GM20000 (cell line): ENCODE results near the gene SMIM24.

ENCODE experiments used
- DNase-seq: peaks from one replicate; pipeline ENCODE4 v3.0.0; 2012; ENCODE audit warnings: low spot score
- CTCF ChIP-seq: IDR thresholded peaks from 2 replicates; pipeline ENCODE4 v1.5.1; 2012; ENCODE audit warnings: mild to moderate bottlenecking, control low read depth; ENCODE audit errors: extremely low read depth, missing control alignments

Gene SMIM24

GRCh38 chr19:3499738-3500428 is 19.6 kb upstream of the SMIM24 start:
- TF ChIP-seq CTCF, result no peak
- no peak for DNase-seq

- DNase-seq, result no peak
- TF ChIP-seq CTCF, result no peak
Observed at GRCh38 chr19:3497757-3498520, 17.6 kb upstream of the SMIM24 start.

- TF ChIP-seq CTCF, result no peak
- no peak for DNase-seq
Observed at GRCh38 chr19:3496392-3497273, 16.3 kb upstream of the SMIM24 start.

- no peak for TF ChIP-seq CTCF
- DNase-seq, result no peak
Observed at GRCh38 chr19:3494559-3494958, 14.2 kb upstream of the SMIM24 start.

GRCh38 chr19:3494051-3494450 is 13.7 kb upstream of the SMIM24 start:
- no peak for DNase-seq
- no peak for TF ChIP-seq CTCF

GRCh38 chr19:3493651-3494050 is 13.3 kb upstream of the SMIM24 start:
- DNase-seq, result no peak
- no peak for TF ChIP-seq CTCF
